Caki2 (cell line): Measurements from ENCODE around the gene RAD51B. TPM values are rescaled to one million over a fixed set of nuclear protein-coding genes. Genes with fewer than 3 reads are reported as not detected.
A peak's percentile ranks its signal among the peaks of the same experiment; 100 is the strongest.

ENCODE experiments used
- DNase-seq: peaks from one replicate; pipeline ENCODE4 v3.0.0-alpha.2; 2015; ENCODE audit warnings: low read depth
- in situ Hi-C: cut with HindIII; loops from 2 replicates; pipeline ENCODE4 v1.10.0; 2016; ENCODE audit warnings: low sequenced_read_pairs, low pct_unique_long_range_greater_than_20kb, mixed read lengths
- total RNA-seq: library from RNA; depleted of rRNA; stranded (reverse); fragments of >200 nt; shearing (Covaris generic); gene quantifications from 2 replicates; pipeline ENCODE4 v1.2.3, GENCODE V29; 2014; ENCODE audit warnings: low replicate concordance

Gene RAD51B
- total RNA-seq, 1 experiment from 2014 or later: 20.8 TPM

- in situ Hi-C loops: no loop called here
- DNase-seq: peak; percentile 96
These were observed 320.6 kb downstream of the RAD51B start for GRCh38 chr14:68140076-68140741.

- DNase-seq: peak; percentile 64
- in situ Hi-C loops: no loop called here
These were observed 321.2 kb downstream of the RAD51B start for GRCh38 chr14:68140806-68141205.

GRCh38 chr14:68141281-68142088 lies 321.9 kb downstream of the RAD51B start:
- in situ Hi-C loops: no loop called here
- peak; percentile 76 for DNase-seq

- in situ Hi-C loops: no loop called here
- no peak for DNase-seq
These were observed 323.8 kb downstream of the RAD51B start for GRCh38 chr14:68143341-68143841.

- no peak for DNase-seq
- in situ Hi-C loops: no loop called here
These were observed 324.6 kb downstream of the RAD51B start for GRCh38 chr14:68144051-68144681.

- DNase-seq: peak; percentile 78
- in situ Hi-C loops: no loop called here
These were observed 325.5 kb downstream of the RAD51B start for GRCh38 chr14:68145036-68145435.

GRCh38 chr14:68145539-68145938 lies 326.0 kb downstream of the RAD51B start:
- in situ Hi-C loops: no loop called here
- DNase-seq: no peak

GRCh38 chr14:68146818-68147217 lies 327.2 kb downstream of the RAD51B start:
- peak; percentile 79 for DNase-seq
- in situ Hi-C loops: no loop called here

- DNase-seq: no peak
- in situ Hi-C loops: no loop called here
These were observed 327.7 kb downstream of the RAD51B start for GRCh38 chr14:68147303-68147702.

- in situ Hi-C loops: no loop called here
These were observed 328.7 kb downstream of the RAD51B start for GRCh38 chr14:68148276-68148675.

GRCh38 chr14:68148763-68149162 lies 329.2 kb downstream of the RAD51B start:
- in situ Hi-C loops: no loop called here
- no peak for DNase-seq

More at GRCh38 chr14:68148276-68148675, 328.7 kb downstream of the RAD51B start:
- no peak for DNase-seq

- in situ Hi-C loops: no loop called here
- no peak for DNase-seq
These were observed 333.7 kb downstream of the RAD51B start for GRCh38 chr14:68153275-68153674.

GRCh38 chr14:68154275-68154674 lies 334.7 kb downstream of the RAD51B start:
- in situ Hi-C loops: no loop called here
- no peak for DNase-seq

GRCh38 chr14:68157971-68158371 lies 338.4 kb downstream of the RAD51B start:
- DNase-seq: no peak
- in situ Hi-C loops: no loop called here

GRCh38 chr14:68158640-68159039 lies 339.1 kb downstream of the RAD51B start:
- DNase-seq: no peak
- in situ Hi-C loops: no loop called here

GRCh38 chr14:68159701-68160633 lies 340.4 kb downstream of the RAD51B start:
- DNase-seq: no peak
- in situ Hi-C loops: no loop called here

- DNase-seq: no peak
- in situ Hi-C loops: no loop called here
These were observed 341.4 kb downstream of the RAD51B start for GRCh38 chr14:68160779-68161546.
